GM18868 (cell line): Measurements from ENCODE around the gene VDR.

Experiments used
- ATAC-seq: cut with Tn5 transposase; IDR thresholded peaks from one replicate; pipeline ENCODE4 v1.9.1; 2021; ENCODE audit warnings: mild to moderate bottlenecking, moderate library complexity; ENCODE audit not compliant: unreplicated experiment

The VDR gene

DNA sequence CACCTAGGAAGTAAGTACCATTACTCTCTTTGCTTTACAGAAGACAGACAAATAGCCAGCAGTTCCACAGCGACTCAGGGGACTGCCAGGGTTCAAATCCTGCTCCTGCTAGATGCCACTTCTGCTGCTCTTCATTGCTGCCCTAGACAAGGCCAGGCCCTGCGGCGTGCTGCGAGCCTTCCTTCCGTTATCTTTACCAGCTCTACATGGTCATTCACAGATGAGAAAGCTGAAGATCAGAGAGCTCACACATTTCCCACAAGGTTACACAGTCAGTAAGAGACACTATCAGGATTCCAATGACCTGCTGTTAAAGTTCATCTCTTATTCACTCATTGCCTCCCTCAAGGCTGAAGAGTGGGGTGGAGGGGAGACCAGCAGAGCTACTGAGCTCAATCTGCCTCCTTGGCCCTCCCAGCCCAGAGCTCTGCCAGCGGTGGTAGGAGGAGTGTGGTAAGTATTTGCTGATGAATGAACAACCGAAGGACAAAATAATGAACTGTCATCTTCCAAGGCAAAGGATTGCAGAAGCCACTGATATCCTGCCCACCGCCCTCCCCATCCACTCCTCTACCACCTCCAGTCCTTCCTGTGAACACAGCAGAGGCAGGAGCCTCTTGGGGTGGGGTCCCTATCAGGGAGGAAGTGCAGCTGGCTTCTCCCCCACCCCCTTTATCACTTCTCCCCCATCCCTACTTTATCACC lies 70.4 kb downstream of the VDR start:
- no peak for ATAC-seq

DNA sequence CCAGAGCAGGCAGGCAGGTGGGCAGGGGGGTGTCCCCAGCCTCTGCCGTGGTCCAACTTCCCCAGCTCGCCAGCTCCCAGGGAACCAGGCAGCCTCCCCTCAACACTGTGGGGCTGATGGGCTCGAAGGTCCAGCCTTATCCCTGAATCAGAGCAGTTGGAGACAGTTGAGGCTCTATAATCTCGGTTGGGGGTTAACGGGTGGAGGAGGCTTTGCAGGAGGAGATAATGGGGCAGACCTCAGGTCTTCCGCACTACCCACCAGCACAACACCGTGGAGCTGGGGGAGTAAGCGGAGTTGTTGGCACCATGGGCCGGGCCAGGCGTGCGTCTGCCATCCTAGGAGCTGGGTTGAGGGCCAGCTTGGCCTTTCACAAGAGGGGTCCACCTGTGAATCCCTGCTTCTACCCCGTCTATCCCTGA lies 71.2 kb downstream of the VDR start:
- no peak for ATAC-seq

DNA sequence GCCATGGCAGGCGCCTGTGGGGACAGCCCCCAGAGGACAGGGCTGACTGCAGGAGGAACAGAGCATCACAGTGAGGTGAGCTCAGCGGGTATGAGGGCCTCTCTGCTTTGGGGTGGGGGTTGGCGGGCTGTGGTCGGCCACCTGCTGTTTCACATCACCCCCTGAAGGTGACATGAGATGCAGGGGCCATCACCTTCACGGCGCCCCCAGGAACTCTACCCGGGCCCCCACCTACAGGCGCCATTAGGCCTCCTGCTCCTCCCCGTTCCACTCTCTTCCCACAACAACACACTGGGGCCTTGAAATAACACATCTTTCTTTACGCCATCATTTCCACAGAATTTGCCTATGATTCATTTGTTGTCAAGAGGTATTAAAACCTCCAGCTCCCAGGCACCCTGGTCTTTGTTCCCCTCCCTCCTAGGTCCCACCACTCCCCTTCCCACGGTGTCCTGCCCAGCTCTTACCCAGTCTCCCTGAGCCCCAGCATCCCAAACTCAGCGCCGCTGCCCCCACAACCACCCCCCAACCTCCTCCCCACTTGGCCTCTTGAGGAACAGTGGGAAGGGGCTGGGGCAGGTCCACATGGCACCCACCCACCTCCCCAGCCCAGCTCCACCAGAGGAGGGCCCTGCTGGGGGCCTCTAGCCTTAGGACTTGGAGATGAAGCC lies 72.4 kb downstream of the VDR start:
- ATAC-seq, result no peak

DNA sequence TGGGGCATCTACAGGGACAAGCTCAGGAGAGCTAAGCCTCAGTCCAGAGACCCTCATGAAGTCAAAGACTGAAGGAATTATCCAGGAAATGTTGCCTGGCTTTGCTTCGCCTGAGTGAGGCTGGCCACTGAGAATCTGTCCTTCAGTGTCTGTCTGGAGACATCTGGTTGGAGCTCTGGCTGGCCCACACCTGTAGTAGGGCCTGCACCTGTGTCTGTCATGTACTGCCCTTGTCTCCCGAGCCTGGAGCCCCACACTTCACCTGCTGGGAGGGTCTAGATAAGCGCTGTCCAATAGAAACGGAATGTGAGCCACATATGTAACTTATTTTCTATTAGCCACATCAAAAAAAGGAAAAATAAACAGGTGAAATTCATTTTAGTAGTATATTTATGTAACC lies 75.2 kb downstream of the VDR start:
- ATAC-seq, result no peak

DNA sequence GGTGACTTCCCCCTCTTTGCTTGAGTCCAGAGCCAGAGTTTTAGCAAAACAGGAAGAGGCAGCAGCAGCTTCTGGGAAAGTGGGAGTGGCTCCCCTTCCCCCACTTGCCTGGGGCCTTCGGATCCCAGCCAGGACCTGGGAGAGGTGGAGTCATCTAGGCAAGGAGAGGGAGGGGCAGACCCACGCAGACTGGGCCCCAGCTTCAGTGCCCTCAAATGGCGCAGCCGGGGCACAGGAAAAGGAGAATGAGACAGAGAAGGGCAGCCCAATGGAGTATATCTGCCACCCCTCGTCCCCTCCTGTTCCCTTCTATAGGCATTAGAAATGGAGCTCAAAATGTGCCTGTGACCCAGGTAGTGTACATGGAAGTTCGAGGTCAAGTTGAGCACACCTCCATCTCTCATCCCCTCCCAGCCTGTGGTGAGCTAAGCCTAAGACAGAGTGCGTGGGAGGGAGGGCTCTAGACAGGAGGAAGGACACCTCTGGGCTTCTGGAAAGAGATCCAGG lies 75.8 kb downstream of the VDR start:
- no peak for ATAC-seq

DNA sequence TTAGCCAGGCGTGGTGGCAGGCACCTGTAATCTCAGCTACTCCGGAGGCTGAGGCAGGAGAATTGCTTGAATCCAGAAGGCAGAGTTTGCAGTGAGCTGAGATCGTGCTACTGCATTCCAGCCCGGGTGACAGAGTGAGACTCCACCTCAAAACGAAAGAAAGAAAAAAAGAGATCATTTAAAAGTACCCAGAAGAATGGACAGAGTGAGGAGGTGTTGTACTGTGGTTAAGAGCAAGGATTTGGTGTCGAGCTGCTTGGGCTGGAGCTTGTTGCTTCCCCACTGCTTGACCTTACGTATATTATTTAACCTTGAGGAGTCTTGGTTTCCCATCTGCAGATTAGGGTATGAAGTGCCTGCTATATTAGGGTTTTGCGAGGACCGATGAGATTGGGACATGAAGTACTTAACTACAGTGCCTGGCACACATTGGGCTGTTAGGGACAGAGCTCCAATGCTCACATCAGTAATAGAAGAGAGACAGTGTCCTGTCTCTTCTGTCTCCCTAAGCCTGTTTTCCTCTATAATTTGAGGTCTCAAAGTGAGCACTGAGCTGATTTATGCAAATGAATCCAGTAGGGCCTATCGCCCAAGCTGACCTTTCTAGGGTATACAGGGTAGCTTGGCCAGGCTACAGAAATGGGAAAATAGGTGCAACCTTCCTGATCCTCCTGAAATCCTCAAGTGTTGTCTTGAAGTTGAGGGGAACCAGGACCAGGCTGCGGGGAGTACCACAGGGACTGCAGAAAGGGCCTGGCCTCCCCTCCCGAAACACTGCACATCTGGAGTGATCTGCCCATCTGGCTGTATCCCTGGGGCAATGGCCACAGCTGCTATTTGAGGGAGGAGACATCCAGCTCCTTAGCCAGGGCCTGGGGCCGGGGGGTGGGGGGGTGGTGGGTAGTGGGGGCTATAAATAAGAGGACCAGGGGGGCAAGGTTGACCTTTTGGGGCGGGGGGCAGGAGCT lies 76.5 kb downstream of the VDR start:
- ATAC-seq, result no peak

DNA sequence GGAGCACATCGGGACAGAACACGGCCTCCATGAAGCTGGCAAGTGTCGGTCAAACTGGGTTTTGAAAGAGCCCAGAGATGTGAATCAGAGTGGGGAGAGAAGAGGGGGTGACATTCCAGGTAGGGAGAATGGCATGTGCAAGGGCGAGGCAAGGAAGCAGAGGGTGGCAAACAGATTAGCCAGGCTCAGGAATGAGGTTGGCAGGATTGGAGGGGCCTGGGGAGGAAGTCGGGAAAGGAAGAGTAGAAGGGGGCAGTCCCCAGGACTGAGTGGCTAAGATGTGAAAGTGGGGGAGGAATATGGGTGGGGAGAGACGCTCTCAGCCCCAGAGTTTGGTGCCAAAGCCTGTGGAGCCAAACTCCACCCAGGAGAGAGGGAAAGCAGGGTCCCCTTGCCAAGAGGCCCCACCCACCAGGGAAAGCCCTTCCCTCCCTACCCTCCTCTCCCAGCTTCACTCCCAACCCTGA lies 79.6 kb downstream of the VDR start:
- no peak for ATAC-seq

- no peak for ATAC-seq
Measured at GRCh38 chr12:47824635-47825034, 80.2 kb downstream of the VDR start.

GRCh38 chr12:47824198-47824597 lies 80.6 kb downstream of the VDR start:
- ATAC-seq, result no peak

DNA sequence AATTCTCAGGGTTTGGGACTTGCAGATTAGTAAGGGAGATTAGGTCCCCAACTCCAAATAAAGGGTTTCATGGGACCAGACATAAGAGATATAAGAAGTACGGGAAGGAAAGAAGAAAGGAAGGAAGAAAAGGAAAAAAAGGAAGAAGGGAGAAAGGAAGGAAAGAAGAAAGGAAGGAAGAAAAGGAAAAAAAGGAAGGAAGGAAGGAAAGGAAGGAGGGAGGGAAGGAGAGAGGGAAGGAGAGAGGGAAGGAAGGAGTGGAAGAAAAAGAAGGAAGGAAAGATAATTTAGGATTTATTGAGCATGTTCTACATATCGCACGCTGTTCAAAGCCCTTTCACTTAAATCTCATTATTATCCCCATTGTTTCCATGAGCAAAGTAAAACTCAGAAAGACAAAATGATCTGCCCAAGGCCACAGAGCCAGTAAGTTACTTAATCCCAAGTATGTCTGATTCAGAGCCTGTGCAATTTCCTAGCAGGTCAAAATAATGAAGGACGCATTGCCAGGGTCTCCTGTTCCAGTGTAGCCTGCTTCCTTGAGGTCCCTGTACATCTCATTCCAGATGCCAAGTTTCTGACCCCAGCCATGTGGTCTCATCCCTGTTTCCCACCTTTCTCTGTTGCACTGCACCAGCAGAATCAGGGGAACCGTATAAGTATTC lies 81.2 kb downstream of the VDR start:
- ATAC-seq, result no peak

DNA sequence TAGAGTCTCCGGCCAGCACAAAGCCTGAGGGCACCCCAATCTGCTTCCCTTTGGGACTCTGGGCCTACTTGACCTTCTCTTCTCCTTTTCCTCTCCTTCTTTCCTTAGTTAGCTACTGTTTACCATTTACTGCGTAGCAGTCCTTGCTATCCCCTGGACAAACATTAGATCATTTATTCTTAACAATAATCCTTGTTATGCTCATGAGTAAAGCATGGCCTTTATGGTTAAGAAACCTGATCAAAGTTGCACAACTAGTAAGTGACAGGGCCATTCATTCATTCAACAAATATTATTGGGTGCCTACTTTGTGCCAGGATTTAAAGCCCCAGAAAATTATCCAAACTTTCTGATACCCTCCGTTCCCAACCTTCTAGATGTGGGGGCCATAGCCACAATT lies 81.9 kb downstream of the VDR start:
- no peak for ATAC-seq

- ATAC-seq, result no peak
Measured at GRCh38 chr12:47822401-47822800, 82.4 kb downstream of the VDR start.

DNA sequence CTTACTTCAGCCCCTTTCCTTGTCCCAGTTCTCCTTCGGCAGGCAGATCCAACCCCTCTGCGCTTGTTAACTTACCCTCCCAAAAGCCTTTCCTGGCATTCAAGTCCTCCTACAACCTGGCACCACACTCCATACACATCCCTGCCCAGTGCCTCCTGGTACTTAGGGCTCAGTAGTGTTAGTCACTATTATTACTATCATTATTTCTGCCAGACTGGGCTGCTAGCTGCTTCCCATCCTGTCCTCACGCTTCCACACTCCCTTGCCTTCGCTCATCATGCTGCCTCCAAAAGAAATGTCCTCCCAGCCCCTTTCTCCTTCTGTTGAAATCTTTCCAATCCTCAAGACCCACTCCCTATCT lies 83.5 kb downstream of the VDR start:
- no peak for ATAC-seq

GRCh38 chr12:47820631-47821345 lies 84.0 kb downstream of the VDR start:
- ATAC-seq, result no peak

GRCh38 chr12:47819896-47820630 lies 84.7 kb downstream of the VDR start, which contains the start of gene HDAC7:
TSS of gene HDAC7 (minus strand) at chr12:47819903. CDS start at chr12:47819785, 118 bp downstream.
- ATAC-seq, result peak; percentile 35

DNA sequence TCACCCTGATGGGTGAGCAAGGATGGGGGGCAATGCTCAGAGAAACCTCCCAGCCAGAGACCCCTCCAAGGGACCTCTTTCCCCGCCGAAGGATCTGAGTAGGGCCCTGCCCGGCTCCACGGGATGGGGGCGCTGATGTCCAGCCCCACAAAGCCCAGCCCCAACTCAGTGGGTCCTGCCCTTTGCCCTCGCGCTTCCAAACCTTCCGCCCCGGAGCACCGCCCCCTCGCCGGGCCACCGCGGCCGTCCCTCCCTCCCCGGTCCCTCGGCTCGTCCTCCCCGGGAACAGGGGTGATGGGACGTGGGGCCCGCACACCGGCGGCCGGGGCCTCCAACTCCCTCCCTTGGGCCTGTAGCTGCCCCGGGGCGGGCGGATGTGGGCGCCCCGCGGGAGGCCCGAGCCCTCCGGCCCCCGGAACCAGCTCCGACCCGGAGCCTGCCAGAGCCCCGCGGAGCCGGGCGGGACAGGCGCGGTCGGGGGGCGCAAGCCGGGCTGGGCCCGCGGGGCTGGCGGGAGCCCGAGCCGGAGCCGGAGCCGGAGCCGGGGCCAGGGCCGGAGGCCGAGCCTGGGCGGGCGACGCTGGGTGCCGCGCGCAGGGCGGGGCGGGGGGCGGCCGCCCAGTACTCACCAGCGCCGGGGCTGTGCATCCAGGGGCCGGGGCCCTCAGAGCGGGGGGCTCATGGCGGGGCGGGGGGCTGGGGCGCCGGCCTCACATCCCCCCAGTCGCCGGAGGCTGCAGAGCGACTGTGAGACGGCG lies 85.5 kb downstream of the VDR start:
- peak; percentile 26 for ATAC-seq

GRCh38 chr12:47818467-47819137 lies 86.2 kb downstream of the VDR start:
- peak; percentile 4 for ATAC-seq

DNA sequence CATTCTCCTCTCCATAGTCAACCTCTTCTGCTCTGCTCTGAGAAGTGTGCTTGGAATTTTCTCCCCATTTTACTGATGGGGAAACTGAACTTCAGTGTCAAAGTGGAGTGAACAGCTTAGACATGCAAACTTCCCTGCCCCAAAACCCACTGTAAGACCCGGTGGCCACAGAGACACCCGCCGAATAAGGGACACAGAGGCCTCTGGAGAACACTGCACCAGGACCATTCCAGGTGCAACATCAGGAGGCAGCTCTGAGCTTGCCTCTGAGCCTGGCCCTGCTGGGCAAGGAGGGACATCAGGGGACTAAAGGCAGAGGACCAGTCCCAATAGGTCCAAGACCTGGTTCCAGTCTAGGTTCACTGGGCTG lies 86.8 kb downstream of the VDR start:
- ATAC-seq, result no peak
